RWPE1 (cell line): ENCODE measurements around the gene WTIP.
"Not testable (repeated sequence)": the region's sequence is repeated elsewhere in the genome, so short reads cannot be mapped to it uniquely, and the experiment has no call there.

ENCODE experiments used
- CTCF ChIA-PET: fragments of 350-600 bp; sonication (Branson Sonifier 250); formaldehyde crosslinking; extraction: SDS; loops from one replicate; lab custom pipeline; 2021; lab: Yijun Ruan, JAX
- POLR2A ChIA-PET: fragments of 400-600 bp; formaldehyde crosslinking; extraction: SDS; loops from one replicate; lab custom pipeline; 2020; ENCODE audit warnings: antibody characterized with exemption; ENCODE audit not compliant: low non-redundant PET; lab: Yijun Ruan, JAX
- DNase-seq: peaks from one replicate; pipeline ENCODE4 v3.0.0; 2012; ENCODE audit warnings: low spot score
- H3K27ac ChIP-seq: fragments of 450-650 bp; 2 replicates; pipeline ENCODE4 v1.5.1; 2017
- TF ChIP-seq, protein P1 (sequence below): fragments of 450-650 bp; conservative IDR thresholded peaks from 2 replicates; pipeline ENCODE4 v1.5.1; 2017; ENCODE audit warnings: low read depth, mild to moderate bottlenecking

Gene WTIP

DNA sequence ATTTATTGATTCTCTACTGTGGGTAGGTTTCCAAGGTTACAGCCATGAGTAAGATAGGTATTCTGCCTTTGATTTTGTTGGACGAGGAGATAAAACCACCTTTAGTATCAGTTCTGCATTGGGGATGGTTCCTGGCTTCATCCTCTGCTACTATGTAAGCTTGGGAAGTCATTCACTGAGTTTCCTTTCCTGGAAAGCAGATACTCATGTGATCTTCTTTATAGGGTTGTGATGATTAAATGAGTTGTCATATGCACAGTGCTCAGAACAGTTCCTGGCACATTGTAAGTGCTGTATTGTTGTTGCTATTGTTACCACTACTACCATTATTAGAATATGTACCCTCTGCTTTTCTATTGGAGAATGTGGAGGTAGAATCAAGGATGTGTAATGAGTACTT, 13.1 kb upstream of the WTIP start:
- TF ChIP-seq, protein P1, sequence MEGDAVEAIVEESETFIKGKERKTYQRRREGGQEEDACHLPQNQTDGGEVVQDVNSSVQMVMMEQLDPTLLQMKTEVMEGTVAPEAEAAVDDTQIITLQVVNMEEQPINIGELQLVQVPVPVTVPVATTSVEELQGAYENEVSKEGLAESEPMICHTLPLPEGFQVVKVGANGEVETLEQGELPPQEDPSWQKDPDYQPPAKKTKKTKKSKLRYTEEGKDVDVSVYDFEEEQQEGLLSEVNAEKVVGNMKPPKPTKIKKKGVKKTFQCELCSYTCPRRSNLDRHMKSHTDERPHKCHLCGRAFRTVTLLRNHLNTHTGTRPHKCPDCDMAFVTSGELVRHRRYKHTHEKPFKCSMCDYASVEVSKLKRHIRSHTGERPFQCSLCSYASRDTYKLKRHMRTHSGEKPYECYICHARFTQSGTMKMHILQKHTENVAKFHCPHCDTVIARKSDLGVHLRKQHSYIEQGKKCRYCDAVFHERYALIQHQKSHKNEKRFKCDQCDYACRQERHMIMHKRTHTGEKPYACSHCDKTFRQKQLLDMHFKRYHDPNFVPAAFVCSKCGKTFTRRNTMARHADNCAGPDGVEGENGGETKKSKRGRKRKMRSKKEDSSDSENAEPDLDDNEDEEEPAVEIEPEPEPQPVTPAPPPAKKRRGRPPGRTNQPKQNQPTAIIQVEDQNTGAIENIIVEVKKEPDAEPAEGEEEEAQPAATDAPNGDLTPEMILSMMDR = no peak
- no peak overlapping the region for H3K27ac ChIP-seq
- ChIA-PET CTCF (no interaction called here), POLR2A (no interaction called here)
- no peak for DNase-seq

DNA sequence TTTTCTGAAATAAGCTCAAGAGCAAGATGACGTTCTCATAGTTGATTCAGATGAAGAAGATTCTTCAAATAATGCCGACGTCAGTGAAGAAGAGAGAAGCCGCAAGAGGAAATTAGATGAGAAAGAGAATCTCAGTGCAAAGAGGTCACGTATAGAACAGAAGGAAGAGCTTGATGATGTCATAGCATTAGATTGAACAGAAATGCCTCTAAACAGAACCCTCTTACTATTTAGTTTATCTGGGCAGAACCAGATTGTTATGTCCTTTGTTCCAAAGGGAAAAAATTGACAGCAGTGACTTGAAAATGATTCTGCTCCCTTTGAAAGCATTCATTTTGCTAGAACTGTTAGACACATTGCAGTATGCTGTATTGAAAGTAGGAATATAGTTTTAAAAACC, 12.5 kb upstream of the WTIP start:
- POLR2A ChIA-PET, DNase-seq, CTCF ChIA-PET, H3K27ac ChIP-seq: not testable (repeated sequence)

DNA sequence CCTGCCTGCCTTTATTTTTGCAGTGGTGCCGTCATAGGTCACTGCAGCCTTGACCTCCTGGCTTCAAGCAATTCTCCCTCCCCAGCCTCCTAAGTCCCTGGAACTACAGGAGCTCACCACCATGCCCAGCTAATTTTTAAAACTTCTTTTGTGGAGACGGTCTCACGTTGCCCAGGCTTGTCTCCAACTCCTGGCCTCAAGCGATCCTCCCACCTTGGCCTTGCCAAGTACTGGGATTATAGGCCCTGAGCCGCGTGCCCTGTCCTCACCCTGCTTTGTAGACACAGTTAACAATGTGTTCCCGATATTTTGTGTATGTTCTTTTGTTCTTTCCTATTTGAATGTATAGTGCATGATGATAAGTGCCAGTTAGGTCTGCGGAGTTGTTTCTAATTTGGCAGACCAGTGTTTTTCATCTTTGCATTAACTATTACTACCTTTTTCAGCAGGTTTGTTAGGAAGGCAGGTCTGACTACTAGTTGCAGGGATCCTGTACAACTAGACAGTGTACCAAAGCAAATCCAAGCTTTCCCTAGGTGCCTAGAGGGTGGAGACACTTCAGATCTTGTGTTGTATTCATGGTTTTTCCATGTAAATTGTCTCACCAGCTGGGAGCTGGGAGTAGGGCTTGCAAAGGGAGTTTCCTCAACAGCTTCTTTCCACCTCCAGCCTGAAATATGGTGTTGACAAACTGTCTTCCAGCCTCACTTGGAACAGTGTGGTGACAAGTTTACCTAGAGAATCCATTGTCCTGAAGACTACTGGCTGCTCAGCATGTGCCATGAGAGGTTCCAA, 9.5 kb upstream of the WTIP start:
- ChIA-PET CTCF (interaction anchor here (0.6 kb wide), 1 partner anchor 83 kb away, joined by 6 read pairs; no protein-coding TSS in a partner anchor), POLR2A (no interaction called here)
- H3K27ac ChIP-seq = peak overlapping the region; percentile 67
- DNase-seq = no peak
- TF ChIP-seq, protein P1 = no peak

DNA sequence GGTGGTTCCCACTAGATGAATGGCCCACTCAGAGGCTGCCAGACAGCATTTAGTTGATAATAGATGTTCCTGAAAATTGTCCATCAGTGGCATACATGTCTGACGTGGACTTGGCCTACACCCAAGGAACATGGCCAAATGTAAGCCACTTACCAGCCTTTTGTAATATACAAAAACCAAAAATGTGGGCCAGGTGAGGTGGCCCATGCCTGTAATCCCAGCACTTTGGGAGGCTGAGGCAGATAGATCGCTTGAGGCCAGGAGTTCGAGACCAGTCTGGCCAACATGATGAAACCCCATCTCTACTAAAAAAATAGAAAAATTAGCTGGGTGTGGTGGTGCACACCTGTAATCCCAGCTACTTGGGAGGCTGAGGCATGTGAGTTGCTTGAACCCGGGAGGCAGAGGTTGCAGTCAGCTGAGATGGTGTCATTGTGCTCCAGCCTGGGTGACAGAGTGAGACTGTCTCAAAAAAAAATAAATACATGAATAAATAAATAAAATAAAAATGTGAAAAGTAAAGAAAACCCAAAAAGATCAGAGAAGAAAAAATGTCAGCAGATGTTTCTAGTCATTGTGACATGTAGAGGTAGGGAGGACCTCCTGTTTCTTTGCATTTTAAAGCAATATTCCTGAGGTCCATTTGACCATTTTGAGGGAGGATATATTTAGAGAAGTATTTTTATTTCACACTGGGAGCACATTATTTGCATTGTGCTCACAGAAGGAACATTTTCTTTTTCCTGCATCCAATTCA, 7.1 kb upstream of the WTIP start:
- H3K27ac ChIP-seq = peak overlapping the region; percentile 80
- DNase-seq = no peak
- CTCF ChIA-PET = no interaction called here
- POLR2A ChIA-PET = no interaction called here
- TF ChIP-seq, protein P1 = no peak

DNA sequence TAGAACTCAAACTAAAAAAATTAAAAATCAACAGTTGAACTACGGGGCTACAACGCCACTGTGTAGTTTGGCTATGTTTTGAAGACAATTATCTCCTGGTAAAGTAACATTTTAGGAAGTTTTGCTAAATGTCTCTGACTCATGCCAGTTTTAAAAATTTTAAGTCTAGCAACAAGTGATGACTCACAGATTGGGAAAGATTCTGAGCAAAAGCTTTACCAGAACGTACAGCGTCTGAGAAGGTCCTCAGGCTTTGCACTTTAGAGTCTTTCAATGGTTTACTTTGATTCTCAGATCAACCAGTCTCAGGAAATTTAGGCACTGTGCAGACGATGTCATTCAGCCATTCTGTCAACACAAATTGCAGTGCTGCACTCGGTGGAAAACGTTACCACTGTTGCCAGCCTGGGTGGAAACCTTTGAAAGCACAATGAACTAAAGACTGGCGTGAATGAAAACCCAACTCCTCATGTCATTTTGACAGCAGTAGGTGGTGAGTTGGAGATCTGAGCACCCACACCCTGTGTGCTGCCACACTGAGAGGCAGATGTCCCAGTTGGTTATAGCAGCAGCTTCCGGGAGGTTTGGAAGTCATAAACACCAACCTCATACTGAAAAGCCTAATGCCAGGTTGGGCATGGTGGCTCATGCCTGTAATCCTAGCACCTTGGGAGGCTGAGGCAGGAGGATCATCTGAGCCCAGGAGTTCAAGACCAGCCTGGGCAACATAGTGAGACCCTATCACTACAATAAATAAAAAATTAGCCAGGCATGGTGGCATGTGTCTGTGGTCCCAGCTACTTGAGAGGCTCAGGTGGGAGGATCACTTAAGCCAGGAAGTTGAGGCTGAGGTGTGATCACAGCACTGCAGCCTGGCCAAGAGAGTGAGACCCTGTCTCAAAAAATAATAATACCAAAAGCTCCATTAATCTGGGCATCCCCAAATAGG, 6.3 kb upstream of the WTIP start:
- TF ChIP-seq, protein P1 = no peak
- peak; percentile 51 for DNase-seq
- ChIA-PET CTCF (interaction anchor here (0.5 to 0.8 kb wide), 2 partner anchors 49 to 67 kb away, joined by 3 to 5 read pairs; no protein-coding TSS in a partner anchor), POLR2A (no interaction called here)
- peak overlapping the region; percentile 85 for H3K27ac ChIP-seq

DNA sequence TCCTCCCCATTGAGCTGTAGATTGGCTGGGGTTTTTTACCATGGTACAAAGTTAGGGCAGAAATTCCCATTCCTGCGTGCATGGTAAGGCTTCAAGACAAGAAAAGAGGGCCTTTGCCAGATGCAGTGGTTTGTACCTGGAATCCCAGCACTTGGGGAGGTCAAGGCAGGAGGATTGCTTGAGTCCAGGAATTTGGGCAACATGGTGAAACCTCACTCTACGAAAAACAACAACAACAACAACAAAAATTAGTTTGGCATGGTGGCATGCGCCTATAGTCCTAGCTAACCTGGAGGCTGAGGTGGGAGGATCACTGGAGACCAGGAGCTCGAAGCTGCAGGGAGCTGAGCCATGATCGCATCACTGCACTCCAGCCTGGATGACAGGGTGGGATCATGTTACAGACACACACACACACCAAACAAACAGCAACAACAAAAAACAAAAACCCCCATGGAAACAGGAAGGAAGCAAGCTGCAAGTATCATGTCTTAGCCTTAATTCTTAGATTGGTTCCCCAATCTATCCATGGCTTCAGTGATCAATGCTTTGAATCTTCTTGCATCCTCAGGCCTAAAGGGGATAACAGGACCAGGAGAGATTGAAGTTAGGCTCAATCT, 5.5 kb upstream of the WTIP start:
- ChIA-PET CTCF (interaction anchor here (0.5 to 0.9 kb wide), 3 partner anchors 50 to 68 kb away, joined by 3 to 5 read pairs (median 4); no protein-coding TSS in a partner anchor), POLR2A (no interaction called here)
- DNase-seq = no peak
- H3K27ac ChIP-seq = peak overlapping the region; percentile 85
- TF ChIP-seq, protein P1 = no peak

DNA sequence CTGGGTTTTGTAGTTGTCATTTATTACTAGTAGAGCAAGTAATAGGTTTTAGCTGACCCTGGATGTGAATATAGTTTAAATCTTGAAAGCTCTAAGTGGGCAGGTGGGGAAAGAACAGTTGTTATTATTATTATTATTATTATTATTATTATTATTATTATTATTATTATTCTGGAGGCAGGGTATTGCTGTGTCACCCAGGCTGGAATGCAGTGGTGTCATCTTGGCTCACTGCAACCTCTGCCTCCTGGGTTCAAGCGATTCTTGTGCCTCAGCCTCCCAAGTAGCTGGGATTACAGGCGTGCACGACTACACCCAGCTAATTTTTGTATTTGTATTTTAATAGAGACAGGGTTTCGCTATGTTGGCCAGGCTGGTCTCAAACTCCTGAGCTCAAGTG, 3.1 kb upstream of the WTIP start:
- CTCF ChIA-PET, DNase-seq, H3K27ac ChIP-seq, POLR2A ChIA-PET: not testable (repeated sequence)
